Right renal pelvis (tissue), 4 donors: ENCODE data around the gene PRPH. TPM values are rescaled to one million over a fixed set of nuclear protein-coding genes. Genes with fewer than 3 reads are reported as not detected.
"Not testable (repeated sequence)": the region's sequence is repeated elsewhere in the genome, so short reads cannot be mapped to it uniquely, and the experiment has no call there.

Experiments
- DNase-seq, 4 donors: peaks; one replicate each; pipeline ENCODE4 v3.0.0-alpha.2; 2013; ENCODE audit warnings: low read depth in 4 of 4, low spot score in 3 of 4, missing footprints in 1 of 4
- polyA plus RNA-seq, 4 donors: library from polyadenylated mRNA; unstranded; fragments of 120-200 nt; gene quantifications; one replicate each; pipeline ENCODE4 v1.2.1, GENCODE V29; 2013; ENCODE audit not compliant: insufficient read length in 4 of 4

PRPH gene
- polyA plus RNA-seq, 4 donors = 0.21 to 7.4 (median 0.23) TPM; not detected in 1

DNA sequence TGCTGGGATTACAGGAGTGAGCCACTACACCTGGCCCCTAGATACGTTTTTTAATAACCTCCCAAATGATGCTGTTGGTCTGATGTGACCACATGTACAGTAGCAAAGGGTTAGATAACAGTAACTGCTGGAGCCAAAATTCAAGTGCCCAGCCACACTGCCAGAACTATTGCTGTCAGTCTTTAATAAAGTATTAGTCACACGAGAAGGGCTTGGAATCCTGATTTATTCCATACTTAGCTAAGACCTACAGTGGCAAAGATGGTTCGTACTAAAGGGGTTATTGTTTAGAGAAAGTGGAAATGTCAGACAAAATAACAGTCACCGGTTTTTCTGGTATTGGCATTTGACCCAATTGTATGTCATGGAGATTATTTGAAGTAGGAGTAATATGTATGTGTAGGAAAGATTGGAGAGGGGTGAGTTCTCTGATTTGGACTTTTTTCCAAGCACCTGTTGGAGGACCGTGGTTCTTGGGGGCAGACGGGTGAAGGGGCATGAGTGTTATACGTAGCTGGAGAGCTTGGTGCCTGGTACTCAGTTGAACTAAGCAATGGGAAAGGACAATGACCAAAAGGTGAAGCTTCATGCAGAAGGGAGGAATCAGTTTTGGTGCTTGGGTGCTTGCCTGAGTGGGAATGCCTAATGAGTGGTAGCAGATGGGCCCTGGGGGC lies 20.4 kb upstream of the PRPH start:
- no peak for DNase-seq

DNA sequence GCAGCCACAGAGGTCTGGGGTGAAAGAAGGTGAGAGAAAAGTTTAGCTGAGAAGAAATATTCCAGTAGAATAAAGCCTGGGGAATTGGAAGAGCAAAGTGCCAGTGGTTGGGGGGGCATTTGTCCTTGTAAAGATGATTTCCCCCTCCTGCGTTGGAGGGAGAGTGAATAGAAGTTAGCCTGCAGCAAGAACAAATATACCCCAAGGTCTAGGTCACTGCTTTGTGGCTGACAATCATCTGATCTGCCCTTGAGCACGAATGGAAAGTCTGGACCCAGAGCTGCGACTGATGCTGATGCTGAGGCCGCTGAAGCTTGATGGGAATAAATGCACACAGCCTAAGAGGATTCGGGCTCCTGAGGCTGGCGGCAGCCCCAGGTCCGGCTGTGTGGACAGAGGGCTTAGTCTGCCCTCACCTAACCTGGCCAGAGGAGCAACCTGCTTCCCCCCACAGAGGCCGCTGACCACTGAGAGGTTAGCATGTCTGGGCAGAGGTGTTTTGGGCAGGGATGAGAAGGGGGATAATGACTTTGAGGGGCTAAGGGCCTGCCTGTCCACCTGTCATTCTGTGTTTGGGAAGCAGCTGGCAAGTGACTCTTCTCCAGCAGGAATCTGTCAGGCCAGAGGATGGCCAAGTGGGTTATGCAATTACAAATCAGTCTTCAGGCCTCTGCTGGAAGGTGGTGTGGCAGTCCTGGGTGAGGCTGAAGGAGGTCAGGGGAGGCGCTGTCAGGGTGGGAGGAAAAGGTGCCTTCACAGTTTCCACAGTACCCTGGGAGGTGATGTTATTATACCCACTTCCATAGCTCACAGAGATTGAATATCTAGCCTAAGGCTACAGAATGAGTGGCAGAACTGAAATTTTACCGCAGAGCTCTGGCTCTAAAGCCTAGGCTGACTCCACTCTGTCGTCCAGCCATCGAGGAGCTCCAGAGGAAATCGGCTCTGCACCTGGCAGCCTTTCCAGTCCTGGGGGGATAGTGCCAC lies 18.4 kb upstream of the PRPH start:
- no peak for DNase-seq

- DNase-seq = no peak
These were observed 17.5 kb upstream of the PRPH start for GRCh38 chr12:49277466-49277865.

- DNase-seq = no peak
These were observed 15.2 kb upstream of the PRPH start for GRCh38 chr12:49279706-49280159.

- DNase-seq = not testable (repeated sequence)
These were observed 14.4 kb upstream of the PRPH start for GRCh38 chr12:49280545-49280944.

GRCh38 chr12:49282302-49282701 lies 12.6 kb upstream of the PRPH start:
- DNase-seq = no peak

- DNase-seq = not testable (repeated sequence)
These were observed 12.1 kb upstream of the PRPH start for GRCh38 chr12:49282740-49283375.

GRCh38 chr12:49283541-49284429 lies 11.2 kb upstream of the PRPH start:
- no peak for DNase-seq

GRCh38 chr12:49284672-49285071 lies 10.3 kb upstream of the PRPH start:
- no peak for DNase-seq

- DNase-seq = no peak
These were observed 7.1 kb upstream of the PRPH start for GRCh38 chr12:49287876-49288275.

DNA sequence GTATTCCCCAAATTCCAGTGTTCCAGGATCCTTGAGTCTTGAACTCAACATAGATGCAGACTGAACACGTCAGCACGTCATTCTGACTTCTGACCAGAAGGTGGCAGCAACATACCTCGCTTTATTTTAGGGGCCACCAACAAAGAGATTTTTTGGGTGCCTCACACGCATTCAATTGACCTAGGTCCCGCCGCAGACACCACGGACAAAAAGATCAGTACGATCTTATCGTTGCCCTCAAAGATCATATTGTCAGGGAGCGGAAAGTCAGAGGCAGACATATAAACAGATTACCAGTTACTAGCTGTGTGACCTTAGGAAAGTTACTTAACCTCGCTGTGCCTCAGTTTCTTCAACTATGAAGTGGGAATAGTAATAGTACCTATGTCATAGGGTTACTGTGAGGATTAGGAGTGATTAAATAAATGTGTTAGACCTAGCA lies 6.5 kb upstream of the PRPH start:
- DNase-seq = no peak

GRCh38 chr12:49288922-49289555 lies 5.9 kb upstream of the PRPH start:
- no peak for DNase-seq

- no peak for DNase-seq
These were observed 2.3 kb upstream of the PRPH start for GRCh38 chr12:49292729-49293055.

- no peak for DNase-seq
These were observed 1.6 kb upstream of the PRPH start for GRCh38 chr12:49293056-49293956.

DNA sequence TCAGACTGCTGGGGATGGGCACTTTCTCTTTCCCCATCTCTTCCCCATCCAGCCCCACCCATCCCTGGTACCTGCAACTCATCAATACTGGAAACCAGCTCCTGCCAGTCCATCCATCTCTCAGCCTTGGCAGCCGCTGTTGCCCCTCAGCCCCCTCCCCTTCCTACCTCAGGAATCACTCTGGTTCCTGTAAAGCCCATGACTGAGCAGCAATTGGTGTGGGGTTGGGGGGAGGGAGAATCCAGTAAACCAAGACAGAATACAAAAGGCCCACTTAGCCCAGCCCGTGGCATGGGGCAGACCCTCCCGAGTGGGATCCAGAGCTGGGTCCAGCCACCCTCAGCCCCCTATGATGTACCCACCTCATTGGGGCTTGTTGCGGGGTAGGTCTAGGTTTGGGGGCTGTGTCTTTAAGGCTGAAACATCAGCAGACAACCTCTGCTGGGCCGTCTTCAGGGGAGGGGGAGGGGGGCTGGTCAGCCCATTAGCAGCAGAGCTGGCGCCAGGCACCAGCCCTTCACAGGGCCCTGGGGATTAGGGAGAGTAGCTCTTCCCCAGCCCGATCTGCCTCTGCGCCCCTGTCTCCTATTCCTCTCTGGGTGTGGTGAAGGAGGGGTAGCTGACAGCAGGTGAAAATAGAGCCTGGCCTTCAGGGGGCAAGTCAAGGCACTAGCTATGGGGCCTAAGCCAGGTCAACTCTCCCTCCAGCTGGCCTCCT lies 702 bp upstream of the PRPH start:
- no peak for DNase-seq

GRCh38 chr12:49294804-49295081 lies 204 bp upstream of the PRPH start:
- DNase-seq = no peak

GRCh38 chr12:49296034-49296835 lies 1.3 kb downstream of the PRPH start:
- no peak for DNase-seq
